Heart left ventricle (tissue), 16 donors: ENCODE measurements around the gene WNK2. TPM values are rescaled to one million over a fixed set of nuclear protein-coding genes. Genes with fewer than 3 reads are reported as not detected.
A peak's percentile ranks its signal among the peaks of the same experiment; 100 is the strongest.

Experiments
- ATAC-seq, 4 donors: fragments of 200-7000 bp; cut with Tn5 transposase; one replicate each; pipeline ENCODE4 v1.9.1; 2020 to 2022; ENCODE audit warnings: moderate library complexity in 4 of 4, mild to moderate bottlenecking in 3 of 4, moderate number of reproducible peaks in 1 of 4
- DNase-seq, 5 donors: peaks; one replicate each; pipeline ENCODE4 v3.0.0-alpha.2; 2020
- H3K27ac ChIP-seq, 12 donors: fragments of 200-600 bp; sonication (generic) in 4 of 12; one replicate each; pipeline versions ENCODE4 v1.5.0 to v1.8.0; 2016 to 2022; ENCODE audit warnings: mild to moderate bottlenecking in 2 of 12
- H3K27me3 ChIP-seq, 9 donors: fragments of 200-600 bp; sonication (generic) in 2 of 9; one replicate each; pipeline versions ENCODE4 v1.5.1 to v1.8.0; 2016 to 2022; ENCODE audit warnings: mild to moderate bottlenecking in 3 of 9
- H3K36me3 ChIP-seq, 9 donors: fragments of 200-600 bp; sonication (generic) in 2 of 9; one replicate each; pipeline versions ENCODE4 v1.5.0 to v1.8.0; 2018 to 2022; ENCODE audit warnings: mild to moderate bottlenecking in 2 of 9
- H3K4me1 ChIP-seq, 12 donors: fragments of 200-600 bp; sonication (generic) in 4 of 12; one replicate each; pipeline versions ENCODE4 v1.5.0 to v1.8.0; 2016 to 2022; ENCODE audit warnings: mild to moderate bottlenecking in 3 of 12
- H3K4me3 ChIP-seq, 12 donors: fragments of 200-600 bp; sonication (generic) in 4 of 12; one replicate each; pipeline versions ENCODE4 v1.5.0 to v1.8.0; 2017 to 2022; ENCODE audit warnings: mild to moderate bottlenecking in 9 of 12, moderate library complexity in 4 of 12
- H3K9me3 ChIP-seq, 12 donors: fragments of 200-600 bp; sonication (generic) in 4 of 12; one replicate each; pipeline versions ENCODE4 v1.5.0 to v1.8.0; 2016 to 2022; ENCODE audit warnings: mild to moderate bottlenecking in 1 of 12
- CTCF ChIP-seq, 12 donors: fragments of 200-600 bp; sonication (generic) in 4 of 12; IDR thresholded peaks; one replicate each; pipeline versions ENCODE4 v1.5.0 to v1.8.0; 2018 to 2022; ENCODE audit warnings: antibody characterized with exemption in 12 of 12, mild to moderate bottlenecking in 5 of 12
- POLR2A ChIP-seq, 2 donors: fragments of 450-650 bp; IDR thresholded peaks; one replicate each; pipeline ENCODE4 v1.6.1; 2017; ENCODE audit warnings: antibody characterized with exemption in 2 of 2, mild to moderate bottlenecking in 2 of 2, moderate library complexity in 2 of 2
- WGBS, 4 donors: extraction: QIAGEN DNeasy Blood & Tissue Kit in 2 of 4; methylation state at CpG; one replicate each; pipeline versions ENCODE4 v1.1.5 to v1.1.7; 2013 to 2018; 5-methylcytosine and 5-hydroxymethylcytosine counted together
- intact Hi-C, 10 donors: fragments of 100-400 bp; cut with DNase I; formaldehyde crosslinking; loops; one replicate each; pipeline versions ENCODE4 v1.11.1 to v1.14.2; 2022
- polyA plus RNA-seq, 2 donors: library from polyadenylated mRNA; stranded (reverse); fragments of 200-250 nt; gene quantifications; one replicate each; pipeline ENCODE4 v1.2.3, GENCODE V29; 2013
- total RNA-seq, 9 donors: library from RNA; depleted of rRNA in 2 of 9; stranded (reverse); fragments of >200 nt in 2 of 9; fragmentation: NEBNext Ultra II Directional in 3 of 9; extraction: Animal tissue kit (Norgen Biotek cat#: 25700) in 3 of 9; gene quantifications; one replicate each; pipeline versions ENCODE4 v1.1.0 to v1.2.4, GENCODE V29; 2016 to 2023
- donor health status: ischemic (EF 13 %, LVEDD 7.1; RV severe dilation, severe dysfunction).
- donor health status: healthy with polysubstance abuse.
- donor health status: DM: no; HTN: yes; CAD: no.
- donor health status: DM: no; HTN: no; CAD: no.
- donor health status: ischemic (EF 25% LVEDD 6.9; RV normal size, moderate dysfunction).
- donor health status: ischemic (EF 25% LVEDD 5.7; RV mildly dilated, moderate dysfunction).
- donor health status: healthy.
- donor health status: DM: yes; HTN: yes; CAD: no.
- donor health status: ischemic (EF 35%, LVEDD 5.7; RV mildly dilated, moderate dysfunction).
- donor health status: nonischemic (EF 11% LVEDD 7.7; RV severe dilation, severe dysfunction).
- donor health status: DM: yes; HTN: yes; CAD: no.
- donor health status: PGD.
- donor health status: ischemic (EF 29% LVEDD 5.4; RV normal size, mild dysfunction).
- donor health status: nonischemic (EF 23%, LVEDD 6.1; RV moderate dilation, normal function).

WNK2 gene
- total and polyA plus RNA-seq, 11 donors: 29.4 to 206 (median 112) TPM

GRCh38 chr9:93316726-93317494 is 133.0 kb downstream of the WNK2 start:
- ATAC-seq (peak in 1 of 4 donors; percentile 5), DNase-seq (no peak)
- peaks cover 0 to 10% (median 0%) of the 10 kb centered on the region in 12 donors for H3K4me1 ChIP-seq
- H3K4me3 ChIP-seq: no peak overlapping the region
- intact Hi-C loops: no loop called here
- no peaks in the 10 kb centered on the region for H3K9me3 ChIP-seq
- 76 to 81% (median 80%) methylated on average over 12 of the region's 12 CpGs for WGBS, 4 donors
- no peak overlapping the region for H3K27ac ChIP-seq
- H3K27me3 ChIP-seq: peaks cover 0 to 14% (median 0%) of the 10 kb centered on the region in 9 donors
- no peak for TF ChIP-seq CTCF (IDR thresholded peaks at IDR 0.05)
- TF ChIP-seq POLR2A (IDR thresholded peaks at IDR 0.05): no peak
- peaks cover 0 to 18% (median 0%) of the 10 kb centered on the region in 9 donors for H3K36me3 ChIP-seq

GRCh38 chr9:93317495-93318094 is 133.7 kb downstream of the WNK2 start:
- H3K9me3 ChIP-seq: no peaks in the 10 kb centered on the region
- H3K36me3 ChIP-seq: peaks cover 0 to 18% (median 0%) of the 10 kb centered on the region in 9 donors
- intact Hi-C loops: no loop called here
- peaks cover 0 to 14% (median 0%) of the 10 kb centered on the region in 9 donors for H3K27me3 ChIP-seq
- DNase-seq: peak in 1 of 5 donors; percentile 16
- peaks cover 0 to 6% (median 0%) of the 10 kb centered on the region in 12 donors for H3K4me1 ChIP-seq
- no peak overlapping the region for H3K27ac ChIP-seq
- TF ChIP-seq CTCF (IDR thresholded peaks at IDR 0.05) (no peak), POLR2A (IDR thresholded peaks at IDR 0.05) (no peak)
- no peak overlapping the region for H3K4me3 ChIP-seq
- WGBS, 4 donors: 87 to 90% (median 88%) methylated on average over 29 to 30 of the region's 30 CpGs
- peak in 1 of 4 donors; percentile 14 for ATAC-seq

- no peak overlapping the region for H3K4me3 ChIP-seq
- no peaks in the 10 kb centered on the region for H3K4me1 ChIP-seq
- no peak for TF ChIP-seq CTCF (IDR thresholded peaks at IDR 0.05)
- peaks cover 0 to 14% (median 0%) of the 10 kb centered on the region in 9 donors for H3K27me3 ChIP-seq
- DNase-seq: no peak
- WGBS, 4 donors: 76 to 83% (median 79%) methylated on average over 7 to 9 of the region's 9 CpGs
- H3K9me3 ChIP-seq: no peaks in the 10 kb centered on the region
- no peak overlapping the region for H3K27ac ChIP-seq
- H3K36me3 ChIP-seq: peaks cover 0 to 18% (median 0%) of the 10 kb centered on the region in 9 donors
- intact Hi-C loops: no loop called here
- ATAC-seq: no peak
Measured at GRCh38 chr9:93318480-93318879, 134.5 kb downstream of the WNK2 start.

GRCh38 chr9:93319301-93319991 is 135.5 kb downstream of the WNK2 start:
- no peak overlapping the region for H3K4me3 ChIP-seq
- ATAC-seq: peak in 1 of 4 donors; percentile 6
- no peak for TF ChIP-seq CTCF (IDR thresholded peaks at IDR 0.05)
- TF ChIP-seq POLR2A (IDR thresholded peaks at IDR 0.05): no peak

More at GRCh38 chr9:93319301-93319991, 135.5 kb downstream of the WNK2 start:
- intact Hi-C loops: no loop called here
- WGBS, 4 donors: 88 to 92% (median 89%) methylated on average over 6 to 13 of the region's 13 CpGs
- Histone ChIP-seq H3K27me3 (peaks cover 0 to 14% (median 0%) of the 10 kb centered on the region in 9 donors), H3K36me3 (peaks cover 0 to 18% (median 0%) of the 10 kb centered on the region in 9 donors), H3K4me1 (no peaks in the 10 kb centered on the region), H3K27ac (no peak overlapping the region), H3K9me3 (no peaks in the 10 kb centered on the region)
- DNase-seq: no peak
